HG02973 (cell line): ENCODE results near the gene PINK1.

ENCODE experiments used
- ATAC-seq: cut with Tn5 transposase; IDR thresholded peaks from one replicate; pipeline ENCODE4 v1.9.1; 2021; ENCODE audit warnings: moderate library complexity; ENCODE audit not compliant: unreplicated experiment

PINK1 gene

GRCh38 chr1:20609541-20609940, 23.7 kb upstream of the PINK1 start:
- no peak for ATAC-seq

- no peak for ATAC-seq
These were observed 22.3 kb upstream of the PINK1 start for GRCh38 chr1:20610970-20611369.

GRCh38 chr1:20611652-20612051, 21.6 kb upstream of the PINK1 start:
- ATAC-seq, result no peak

- no peak for ATAC-seq
These were observed 21.0 kb upstream of the PINK1 start for GRCh38 chr1:20612221-20612746.

GRCh38 chr1:20614131-20614579, 19.1 kb upstream of the PINK1 start:
- no peak for ATAC-seq

GRCh38 chr1:20615946-20616846, 17.1 kb upstream of the PINK1 start:
- no peak for ATAC-seq

GRCh38 chr1:20616847-20617487, 16.3 kb upstream of the PINK1 start:
- ATAC-seq, result no peak

GRCh38 chr1:20618550-20618949, 14.7 kb upstream of the PINK1 start:
- ATAC-seq, result no peak

GRCh38 chr1:20619999-20620398, 13.3 kb upstream of the PINK1 start:
- no peak for ATAC-seq

GRCh38 chr1:20621012-20621411, 12.2 kb upstream of the PINK1 start:
- ATAC-seq, result no peak

GRCh38 chr1:20624709-20625108, 8.5 kb upstream of the PINK1 start:
- ATAC-seq, result no peak

GRCh38 chr1:20625176-20626097, 7.8 kb upstream of the PINK1 start:
- ATAC-seq, result no peak

GRCh38 chr1:20626098-20626427, 7.2 kb upstream of the PINK1 start:
- no peak for ATAC-seq

- no peak for ATAC-seq
These were observed 6.7 kb upstream of the PINK1 start for GRCh38 chr1:20626524-20626923.

GRCh38 chr1:20630729-20631128, 2.5 kb upstream of the PINK1 start:
- ATAC-seq, result no peak

GRCh38 chr1:20632386-20632785, 872 bp upstream of the PINK1 start:
- ATAC-seq, result no peak

- no peak for ATAC-seq
These were observed 871 bp downstream of the PINK1 start for GRCh38 chr1:20634065-20634593.

GRCh38 chr1:20634594-20635084, 1.4 kb downstream of the PINK1 start:
- no peak for ATAC-seq

GRCh38 chr1:20636785-20637347, 3.6 kb downstream of the PINK1 start:
- ATAC-seq, result no peak

- peak; percentile 56 for ATAC-seq
These were observed 6.9 kb downstream of the PINK1 start for GRCh38 chr1:20640183-20640597.
